Measurements from ENCODE around the gene SORCS2.

DNA sequence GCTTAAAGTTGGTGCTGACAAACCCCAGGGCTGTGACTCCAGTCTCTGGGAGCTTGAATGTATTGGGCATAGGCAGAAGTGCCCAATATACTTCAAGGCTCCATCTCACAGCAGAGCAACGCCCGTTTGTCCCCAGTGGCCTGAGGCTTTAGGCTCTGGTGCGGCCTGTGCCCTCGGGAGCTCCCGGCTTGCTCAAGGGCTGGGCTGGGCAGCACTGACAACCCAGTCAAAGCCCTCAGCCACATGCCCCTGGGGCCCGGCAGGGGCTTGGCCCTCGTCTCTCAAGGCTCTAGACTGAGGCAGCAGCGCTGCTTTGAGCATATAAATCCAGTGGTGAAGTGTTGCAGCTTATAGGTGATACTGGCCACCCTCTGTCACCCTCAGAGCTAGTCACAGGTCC is 543.6 kb downstream of the SORCS2 start:
- TF ChIP-seq SUZ12 (IDR thresholded peaks at IDR 0.05; ENCODE audit: extremely low read depth, insufficient read depth, insufficient read length) (no peak), ZNF274 (IDR thresholded peaks at IDR 0.05; ENCODE audit: low read depth, low read length) (no peak)
